Endodermal cell (in vitro differentiated cells): ENCODE measurements around the gene TTC32. TPM values are rescaled to one million over a fixed set of nuclear protein-coding genes. Genes with fewer than 3 reads are reported as not detected.

ENCODE experiments used
- DNase-seq: peaks from one replicate; pipeline ENCODE4 v3.0.0-alpha.2; 2017
- H3K27ac ChIP-seq: 2 replicates; pipeline ENCODE4 v1.5.1; 2013; ENCODE audit warnings: mild to moderate bottlenecking, low read depth, low read length, moderate library complexity
- H3K27me3 ChIP-seq: 2 replicates; pipeline ENCODE4 v1.6.1; 2013; ENCODE audit warnings: mild to moderate bottlenecking, low read length, moderate library complexity; ENCODE audit not compliant: insufficient read depth, control insufficient read depth, poor library complexity, severe bottlenecking
- H3K36me3 ChIP-seq: 2 replicates; pipeline ENCODE4 v1.7.0; 2013; ENCODE audit warnings: mild to moderate bottlenecking, low read length, moderate library complexity; ENCODE audit not compliant: control insufficient read depth, insufficient read depth
- H3K4me1 ChIP-seq: one replicate; pipeline ENCODE4 v1.7.0; 2013; ENCODE audit warnings: low read length; ENCODE audit not compliant: control insufficient read depth, insufficient read depth
- H3K4me3 ChIP-seq: 2 replicates; pipeline ENCODE4 v1.5.1; 2013; ENCODE audit warnings: mild to moderate bottlenecking, low read length, moderate library complexity
- H3K9ac ChIP-seq: 2 replicates; pipeline ENCODE4 v1.6.1; 2013; ENCODE audit warnings: mild to moderate bottlenecking, low read length, moderate library complexity; ENCODE audit not compliant: poor library complexity, severe bottlenecking; ENCODE audit errors: extremely low read depth
- H3K9me3 ChIP-seq: 2 replicates; pipeline ENCODE4 v1.6.1; 2013; ENCODE audit warnings: mild to moderate bottlenecking, low read length, moderate library complexity; ENCODE audit not compliant: control insufficient read depth
- H3K27ac Mint-ChIP-seq: 2 replicates; pipeline ENCODE4 v1.8.0; 2020; ENCODE audit warnings: mixed read lengths
- H3K27me3 Mint-ChIP-seq: 2 replicates; pipeline ENCODE4 v1.8.0; 2021; ENCODE audit warnings: mild to moderate bottlenecking, mixed read lengths; ENCODE audit not compliant: insufficient read depth
- H3K36me3 Mint-ChIP-seq: 2 replicates; pipeline ENCODE4 v1.8.0; 2020; ENCODE audit warnings: low read depth, mixed read lengths
- H3K4me1 Mint-ChIP-seq: 2 replicates; pipeline ENCODE4 v1.8.0; 2020; ENCODE audit warnings: mixed read lengths
- H3K4me3 Mint-ChIP-seq: 2 replicates; pipeline ENCODE4 v1.8.0; 2020; ENCODE audit warnings: mild to moderate bottlenecking, moderate library complexity, mixed read lengths
- H3K9me3 Mint-ChIP-seq: 2 replicates; pipeline ENCODE4 v1.8.0; 2020; ENCODE audit warnings: mild to moderate bottlenecking, mixed read lengths
- whole genome bisulfite sequencing, 2 experiments: methylation state at CpG; one replicate each; pipeline versions ENCODE4 v1.1.5 to v1.1.7; 2013; ENCODE audit warnings: missing lambda C conversion rate in 2 of 2, mixed read lengths in 1 of 2; ENCODE audit not compliant: insufficient coverage in 1 of 2, insufficient read length in 1 of 2; 5-methylcytosine and 5-hydroxymethylcytosine counted together
- total RNA-seq, 2 donors: library from RNA; stranded (reverse); fragmentation: NEBNext Ultra II Directional in 1 of 2; extraction: Animal tissue kit (Norgen Biotek cat#: 25700) in 1 of 2; gene quantifications; 2 replicates in 1 of 2; 3 replicates in 1 of 2; pipeline ENCODE4 v1.2.1, GENCODE V29; 2021
- TF ChIP-seq, protein P1 (sequence below): fragments of 200-600 bp; sonication (generic); conservative IDR thresholded peaks from 2 replicates; pipeline ENCODE4 v1.5.0; 2021; ENCODE audit warnings: antibody characterized with exemption, mild to moderate bottlenecking

The TTC32 gene
- total RNA-seq, 2 donors from 2014 or later, result 10.2 to 13.0 TPM

DNA sequence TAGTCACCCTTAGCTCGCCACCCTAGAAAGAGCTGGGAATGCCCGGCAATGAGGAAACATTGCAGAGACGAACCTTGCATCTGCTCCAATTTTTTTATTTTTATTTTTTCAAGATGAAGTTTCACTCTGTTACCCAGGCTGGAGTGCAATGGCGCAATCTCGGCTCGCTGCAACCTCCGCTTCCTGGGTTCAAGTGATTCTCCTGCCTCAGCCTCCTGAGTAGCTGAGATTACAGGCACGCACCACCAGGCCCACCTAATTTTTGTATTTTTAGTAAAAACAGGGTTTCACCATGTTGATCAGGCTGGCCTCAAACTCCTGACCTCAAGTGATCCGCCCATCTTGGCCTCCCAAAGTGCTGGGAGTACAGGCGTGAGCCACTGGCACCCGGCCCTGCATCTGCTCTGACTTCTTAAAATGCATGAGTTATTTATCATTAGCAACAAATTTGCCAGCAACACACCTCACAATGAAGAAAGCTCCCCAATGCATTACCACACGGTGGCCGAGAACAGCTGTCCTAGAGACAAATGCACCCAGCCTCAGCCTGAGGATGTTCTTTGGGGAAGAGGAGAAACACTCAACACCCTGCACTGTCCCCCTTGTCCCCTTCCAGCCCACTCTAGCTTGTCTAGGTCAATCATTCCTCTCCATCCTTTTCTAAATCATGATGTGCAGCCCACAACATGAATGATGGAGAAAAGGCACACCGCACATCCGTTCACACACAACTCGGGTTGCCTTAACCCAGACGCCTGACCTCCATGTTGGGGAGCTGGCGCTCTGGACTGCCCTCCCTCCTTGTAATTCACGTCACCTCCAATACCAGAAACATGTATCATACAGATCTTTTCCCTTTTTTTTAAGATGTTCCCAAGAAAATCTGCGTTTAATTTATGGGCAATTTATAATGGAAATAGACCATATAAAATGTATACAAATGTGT lies 46.9 kb downstream of the TTC32 start:
- Histone ChIP-seq H3K36me3 (no peaks in the 10 kb centered on the region), H3K27ac (no peak overlapping the region), H3K27me3 (no peaks in the 10 kb centered on the region), H3K9ac (no peak overlapping the region), H3K4me1 (no peaks in the 10 kb centered on the region), H3K9me3 (no peaks in the 10 kb centered on the region), H3K4me3 (no peak overlapping the region)
- WGBS, 2 experiments, result 91 to 93% methylated on average over 11 to 20 of the region's 20 CpGs
- Mint-ChIP-seq H3K4me3 (no peak overlapping the region), H3K36me3 (no peaks in the 10 kb centered on the region), H3K9me3 (no peaks in the 10 kb centered on the region), H3K27ac (no peak overlapping the region), H3K27me3 (peaks cover 5% of the 10 kb centered on the region), H3K4me1 (no peaks in the 10 kb centered on the region)
- TF ChIP-seq, protein P1, sequence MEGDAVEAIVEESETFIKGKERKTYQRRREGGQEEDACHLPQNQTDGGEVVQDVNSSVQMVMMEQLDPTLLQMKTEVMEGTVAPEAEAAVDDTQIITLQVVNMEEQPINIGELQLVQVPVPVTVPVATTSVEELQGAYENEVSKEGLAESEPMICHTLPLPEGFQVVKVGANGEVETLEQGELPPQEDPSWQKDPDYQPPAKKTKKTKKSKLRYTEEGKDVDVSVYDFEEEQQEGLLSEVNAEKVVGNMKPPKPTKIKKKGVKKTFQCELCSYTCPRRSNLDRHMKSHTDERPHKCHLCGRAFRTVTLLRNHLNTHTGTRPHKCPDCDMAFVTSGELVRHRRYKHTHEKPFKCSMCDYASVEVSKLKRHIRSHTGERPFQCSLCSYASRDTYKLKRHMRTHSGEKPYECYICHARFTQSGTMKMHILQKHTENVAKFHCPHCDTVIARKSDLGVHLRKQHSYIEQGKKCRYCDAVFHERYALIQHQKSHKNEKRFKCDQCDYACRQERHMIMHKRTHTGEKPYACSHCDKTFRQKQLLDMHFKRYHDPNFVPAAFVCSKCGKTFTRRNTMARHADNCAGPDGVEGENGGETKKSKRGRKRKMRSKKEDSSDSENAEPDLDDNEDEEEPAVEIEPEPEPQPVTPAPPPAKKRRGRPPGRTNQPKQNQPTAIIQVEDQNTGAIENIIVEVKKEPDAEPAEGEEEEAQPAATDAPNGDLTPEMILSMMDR, result no peak
- no peak for DNase-seq

DNA sequence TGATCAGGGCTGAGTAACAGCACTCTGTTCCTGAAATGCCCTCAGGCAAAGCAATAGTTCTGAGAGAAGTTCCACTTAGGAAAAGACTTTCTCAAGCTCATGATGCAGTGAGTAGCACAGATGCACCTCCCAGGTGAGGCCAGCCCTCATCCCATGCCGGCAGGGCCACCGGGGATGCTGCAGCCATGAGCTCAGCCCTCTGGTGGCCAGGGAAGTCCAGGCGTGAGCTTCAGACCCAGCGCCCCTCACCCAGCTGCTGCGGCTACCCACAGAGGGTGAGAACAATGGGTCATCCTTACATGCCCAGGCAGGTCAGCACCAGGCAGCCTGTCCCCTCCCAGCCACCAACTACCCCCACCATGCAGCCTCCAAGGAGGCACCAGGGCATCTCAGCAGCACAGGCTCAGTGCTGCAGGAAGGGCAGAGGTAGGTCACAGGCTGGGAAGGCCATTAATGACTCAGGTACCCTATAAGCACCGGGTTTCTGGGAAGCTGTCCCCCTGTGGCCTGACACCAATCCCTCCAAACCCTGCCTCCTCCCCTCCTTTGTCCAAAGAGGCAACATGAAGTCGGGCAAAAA lies 50.6 kb downstream of the TTC32 start:
- peak; percentile 85 for DNase-seq
- Mint-ChIP-seq H3K27me3 (peaks cover 2% of the 10 kb centered on the region), H3K36me3 (no peaks in the 10 kb centered on the region), H3K9me3 (no peaks in the 10 kb centered on the region), H3K27ac (no peak overlapping the region), H3K4me3 (no peak overlapping the region), H3K4me1 (no peaks in the 10 kb centered on the region)
- Histone ChIP-seq H3K4me1 (no peaks in the 10 kb centered on the region), H3K36me3 (no peaks in the 10 kb centered on the region), H3K9ac (no peak overlapping the region), H3K9me3 (no peaks in the 10 kb centered on the region), H3K27me3 (no peaks in the 10 kb centered on the region), H3K27ac (no peak overlapping the region), H3K4me3 (no peak overlapping the region)
- 82 to 87% methylated on average over 3 to 7 of the region's 7 CpGs for WGBS, 2 experiments
- TF ChIP-seq, protein P1, result peak; percentile 80

DNA sequence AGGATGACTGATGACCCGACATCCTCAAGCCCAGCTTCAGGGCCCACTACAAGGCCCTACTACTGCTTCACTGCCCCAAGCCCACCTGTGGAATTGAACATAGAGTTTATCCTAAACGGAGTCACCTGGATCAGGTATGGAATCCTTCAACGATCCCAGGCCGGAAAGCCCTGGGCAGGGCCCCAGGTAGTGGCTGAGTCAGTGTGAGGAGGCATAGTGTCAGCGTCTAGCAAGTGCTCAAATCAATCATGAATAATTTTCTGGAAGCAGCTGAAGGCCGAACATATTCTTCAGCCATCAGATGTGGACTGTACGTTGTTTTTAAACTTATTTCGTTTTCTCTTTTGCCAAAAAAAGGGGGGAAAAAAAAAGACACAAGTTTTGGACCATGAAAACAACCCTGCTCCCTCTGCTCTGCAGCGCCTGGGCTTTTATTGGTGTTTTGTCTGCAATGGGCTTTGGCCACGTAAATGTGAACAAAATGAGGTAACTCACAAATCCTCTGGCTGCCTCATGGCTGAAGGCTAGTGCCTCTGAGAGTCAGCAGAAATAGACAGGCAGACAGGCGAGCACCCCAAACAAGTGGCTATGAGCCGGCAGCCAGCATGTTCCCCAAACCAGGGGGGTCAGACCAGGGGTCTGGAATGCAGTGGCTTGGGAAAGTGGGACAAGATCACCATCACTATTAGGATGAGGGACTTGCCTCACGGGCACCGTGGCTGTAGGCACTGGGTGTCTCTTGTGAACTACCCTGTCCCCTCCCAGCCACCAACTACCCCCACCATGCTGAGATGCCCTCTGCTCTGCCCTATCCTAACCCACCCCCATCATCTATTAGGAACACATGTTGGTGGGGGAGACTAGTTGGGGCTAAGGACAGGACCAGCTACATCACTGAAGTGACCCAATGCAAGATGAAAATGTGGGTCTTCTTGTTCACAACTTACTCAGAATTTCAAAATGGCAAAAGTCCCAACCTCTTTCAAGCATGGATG lies 51.4 kb downstream of the TTC32 start:
- no peak overlapping the region for H3K27ac Mint-ChIP-seq
- Histone ChIP-seq H3K27ac (no peak overlapping the region), H3K9ac (no peak overlapping the region), H3K36me3 (no peaks in the 10 kb centered on the region), H3K4me1 (no peaks in the 10 kb centered on the region), H3K27me3 (no peaks in the 10 kb centered on the region), H3K9me3 (no peaks in the 10 kb centered on the region), H3K4me3 (no peak overlapping the region)
- H3K4me1 Mint-ChIP-seq, result no peaks in the 10 kb centered on the region
- H3K9me3 Mint-ChIP-seq, result no peaks in the 10 kb centered on the region
- H3K36me3 Mint-ChIP-seq, result no peaks in the 10 kb centered on the region
- TF ChIP-seq, protein P1, result no peak
- no peak overlapping the region for H3K4me3 Mint-ChIP-seq
- peaks cover 8% of the 10 kb centered on the region for H3K27me3 Mint-ChIP-seq
- DNase-seq, result no peak
- WGBS, 2 experiments, result 86 to 94% methylated on average over 10 to 14 of the region's 14 CpGs
